Measurements from ENCODE around the gene ZCCHC14. TPM values are rescaled to one million over a fixed set of nuclear protein-coding genes. Genes with fewer than 3 reads are reported as not detected.
"Not testable (repeated sequence)": the region's sequence is repeated elsewhere in the genome, so short reads cannot be mapped to it uniquely, and the experiment has no call there.

Gene ZCCHC14
- total RNA-seq, 1 experiment from 2014 or later: 28.2 TPM

- peak overlapping the region; percentile 88 for H3K4me3 Mint-ChIP-seq (ENCODE audit: unreplicated experiment)
- no peaks in the 10 kb centered on the region for H3K27me3 Mint-ChIP-seq (ENCODE audit: insufficient read depth, unreplicated experiment)
- H3K36me3 Mint-ChIP-seq (ENCODE audit: insufficient read depth, unreplicated experiment): peaks cover 35% of the 10 kb centered on the region
- no TSS peak for BruUV-seq (replicated peaks)
- no peak for DNase-seq (ENCODE audit: unreplicated experiment)
- no peak for TF ChIP-seq CTCF (IDR thresholded peaks at IDR 0.05; ENCODE audit: unreplicated experiment)
- H3K9me3 Mint-ChIP-seq (ENCODE audit: unreplicated experiment): no peaks in the 10 kb centered on the region
- ChIA-PET CTCF (interaction anchor here (0.6 to 2.0 kb wide), 4 partner anchors 13 to 254 kb away, joined by 3 to 8 read pairs (median 4); partner anchors contain the start of gene C16orf95), POLR2A (interaction anchor here (0.6 to 4.8 kb wide), 12 partner anchors 12 to 814 kb away, joined by 3 to 101 read pairs (median 4); partner anchors contain the start of genes C16orf95 and MAP1LC3B)
- peaks cover 21% of the 10 kb centered on the region for H3K4me1 Mint-ChIP-seq (ENCODE audit: insufficient read depth, unreplicated experiment)
- intact Hi-C loops (cut with micrococcal nuclease): no loop called here
- H3K27ac Mint-ChIP-seq (ENCODE audit: low read depth, unreplicated experiment): peak overlapping the region; percentile 88
Observed at GRCh38 chr16:87382023-87382785, 110.6 kb downstream of the ZCCHC14 start.

GRCh38 chr16:87380881-87381280, 111.9 kb downstream of the ZCCHC14 start:
- Mint-ChIP-seq H3K36me3 (ENCODE audit: insufficient read depth, unreplicated experiment) (peaks cover 22% of the 10 kb centered on the region), H3K27me3 (ENCODE audit: insufficient read depth, unreplicated experiment) (no peaks in the 10 kb centered on the region), H3K27ac (ENCODE audit: low read depth, unreplicated experiment) (peak overlapping the region; percentile 39), H3K9me3 (ENCODE audit: unreplicated experiment) (no peaks in the 10 kb centered on the region), H3K4me1 (ENCODE audit: insufficient read depth, unreplicated experiment) (peaks cover 14% of the 10 kb centered on the region), H3K4me3 (ENCODE audit: unreplicated experiment) (peak overlapping the region; percentile 88)
- CTCF ChIA-PET: interaction anchor here (0.7 to 2.0 kb wide), 4 partner anchors 9 to 852 kb away, joined by 3 to 8 read pairs (median 4); no protein-coding TSS in a partner anchor
- TF ChIP-seq CTCF (IDR thresholded peaks at IDR 0.05; ENCODE audit: unreplicated experiment): no peak
- intact Hi-C loops (cut with micrococcal nuclease): no loop called here
- POLR2A ChIA-PET: interaction anchor here (0.6 to 4.8 kb wide), 4 partner anchors 13 to 84 kb away, joined by 3 to 101 read pairs (median 36); partner anchors contain the start of genes C16orf95 and MAP1LC3B
- DNase-seq (ENCODE audit: unreplicated experiment): no peak
- BruUV-seq (replicated peaks): TSS peak; percentile 36

- CTCF ChIA-PET: interaction anchor here (1.2 kb wide), 1 partner anchor 15 kb away, joined by 3 read pairs; no protein-coding TSS in a partner anchor
- POLR2A ChIA-PET: interaction anchor here (0.7 to 4.8 kb wide), 3 partner anchors 13 to 70 kb away, joined by 3 to 101 read pairs (median 69); partner anchors contain the start of genes C16orf95 and MAP1LC3B
- no peak for TF ChIP-seq CTCF (IDR thresholded peaks at IDR 0.05; ENCODE audit: unreplicated experiment)
- peaks cover 20% of the 10 kb centered on the region for H3K36me3 Mint-ChIP-seq (ENCODE audit: insufficient read depth, unreplicated experiment)
- peak overlapping the region; percentile 39 for H3K27ac Mint-ChIP-seq (ENCODE audit: low read depth, unreplicated experiment)
- DNase-seq (ENCODE audit: unreplicated experiment): no peak
- peaks cover 16% of the 10 kb centered on the region for H3K4me1 Mint-ChIP-seq (ENCODE audit: insufficient read depth, unreplicated experiment)
- peak overlapping the region; percentile 88 for H3K4me3 Mint-ChIP-seq (ENCODE audit: unreplicated experiment)
- no TSS peak for BruUV-seq (replicated peaks)
- intact Hi-C loops (cut with micrococcal nuclease): no loop called here
- H3K27me3 Mint-ChIP-seq (ENCODE audit: insufficient read depth, unreplicated experiment): no peaks in the 10 kb centered on the region
- H3K9me3 Mint-ChIP-seq (ENCODE audit: unreplicated experiment): no peaks in the 10 kb centered on the region
Observed at GRCh38 chr16:87380403-87380802, 112.4 kb downstream of the ZCCHC14 start.

GRCh38 chr16:87379312-87379752, 113.5 kb downstream of the ZCCHC14 start:
- H3K27ac Mint-ChIP-seq (ENCODE audit: low read depth, unreplicated experiment); H3K27me3 Mint-ChIP-seq (ENCODE audit: insufficient read depth, unreplicated experiment); DNase-seq (ENCODE audit: unreplicated experiment); CTCF ChIA-PET; intact Hi-C loops (cut with micrococcal nuclease); BruUV-seq (replicated peaks); H3K4me3 Mint-ChIP-seq (ENCODE audit: unreplicated experiment); H3K9me3 Mint-ChIP-seq (ENCODE audit: unreplicated experiment): not testable (repeated sequence)
- H3K36me3 Mint-ChIP-seq (ENCODE audit: insufficient read depth, unreplicated experiment): peaks cover 14% of the 10 kb centered on the region
- POLR2A ChIA-PET: interaction anchor here (0.8 to 0.9 kb wide), 2 partner anchors 13 to 15 kb away, joined by 3 read pairs; no protein-coding TSS in a partner anchor
- peaks cover 16% of the 10 kb centered on the region for H3K4me1 Mint-ChIP-seq (ENCODE audit: insufficient read depth, unreplicated experiment)
